Muscle layer of colon (tissue), 2 donors: Measurements from ENCODE around the gene DNAJB6.

ENCODE experiments used
- H3K27ac ChIP-seq: one replicate; pipeline ENCODE4 v1.7.0; 2013; ENCODE audit warnings: low read depth, mild to moderate bottlenecking, low read length, moderate library complexity
- H3K27me3 ChIP-seq, 2 donors: one replicate each; pipeline ENCODE4 v1.7.0; 2013; ENCODE audit warnings: low read length in 2 of 2, mild to moderate bottlenecking in 2 of 2; ENCODE audit not compliant: insufficient read depth in 2 of 2, control insufficient read depth in 1 of 2
- H3K36me3 ChIP-seq: one replicate; pipeline ENCODE4 v1.7.0; 2013; ENCODE audit warnings: mild to moderate bottlenecking, low read length; ENCODE audit not compliant: insufficient read depth
- H3K4me1 ChIP-seq: one replicate; pipeline ENCODE4 v1.7.0; 2013; ENCODE audit warnings: mild to moderate bottlenecking, low read length; ENCODE audit not compliant: insufficient read depth
- H3K4me3 ChIP-seq, 2 donors: one replicate each; pipeline ENCODE4 v1.7.0; 2013; ENCODE audit warnings: low read length in 2 of 2, low read depth in 1 of 2, mild to moderate bottlenecking in 1 of 2, moderate library complexity in 1 of 2
- H3K9ac ChIP-seq: one replicate; pipeline ENCODE4 v1.7.0; 2013; ENCODE audit warnings: low read length
- H3K9me3 ChIP-seq: one replicate; pipeline ENCODE4 v1.7.0; 2013; ENCODE audit warnings: mild to moderate bottlenecking, low read length
- donor health status: abdominal sarcoma.
- donor health status: Adenocarcinoma of cecum.

The DNAJB6 gene

DNA sequence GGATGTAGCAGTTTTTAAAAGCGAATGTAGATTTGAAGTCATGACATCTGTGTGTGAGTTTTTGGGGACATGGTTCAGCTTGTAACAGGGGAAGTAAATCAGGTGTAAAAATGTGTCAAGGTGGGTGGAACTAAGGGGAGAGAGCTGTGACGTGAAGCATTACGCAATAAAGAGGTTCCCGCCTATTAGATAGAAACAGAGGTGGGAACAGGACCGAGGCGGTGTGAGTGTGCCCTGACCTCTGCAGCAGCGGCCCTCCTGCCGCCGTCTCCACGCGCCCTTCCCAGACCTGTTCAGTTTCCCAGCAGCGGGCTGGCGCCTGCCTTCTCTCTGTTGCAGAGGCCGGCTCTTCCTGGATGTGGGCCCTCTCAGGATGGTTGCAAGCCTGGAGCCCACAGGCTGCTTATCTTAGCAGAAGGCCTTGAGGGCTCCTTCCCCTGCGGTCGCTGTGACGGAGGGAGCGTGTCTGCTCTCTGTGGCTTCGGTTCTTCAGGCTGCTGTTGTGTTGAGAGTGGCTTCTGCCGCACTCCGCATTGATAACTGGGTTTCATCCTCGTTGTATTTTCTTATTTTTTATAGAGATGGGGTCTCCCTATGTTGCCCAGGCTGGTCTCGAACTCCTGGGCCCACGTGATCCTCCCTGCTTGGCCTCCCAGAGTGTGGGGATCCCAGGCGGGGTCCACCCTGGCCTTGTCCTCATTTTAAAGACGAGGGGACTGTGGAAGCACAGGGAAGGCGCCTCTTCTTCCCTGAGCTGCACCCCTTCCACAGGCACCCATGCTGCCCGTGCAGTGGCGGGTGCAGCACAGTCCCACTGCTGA, 65.0 kb downstream of the DNAJB6 start:
- Histone ChIP-seq H3K27ac (no peak overlapping the region), H3K27me3 (no peaks in the 10 kb centered on the region), H3K4me3 (no peak overlapping the region), H3K9ac (no peak overlapping the region), H3K9me3 (no peaks in the 10 kb centered on the region), H3K36me3 (peaks cover 20% of the 10 kb centered on the region), H3K4me1 (no peaks in the 10 kb centered on the region)

DNA sequence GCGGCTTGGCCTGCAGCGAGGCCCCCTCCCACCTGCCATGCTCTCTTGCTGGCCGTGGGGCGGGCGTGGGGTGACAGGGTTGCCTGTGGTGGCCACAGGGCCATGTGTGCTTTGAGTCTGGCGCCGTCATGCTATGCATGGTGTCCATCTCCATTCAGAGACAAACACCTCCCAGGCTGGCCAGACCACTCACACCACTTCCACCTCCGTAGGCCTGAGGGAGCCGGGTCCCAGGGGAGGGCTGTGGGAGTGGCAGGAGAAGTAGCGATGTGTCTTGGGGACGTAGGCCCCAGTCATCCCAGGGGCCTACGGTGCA, 65.5 kb downstream of the DNAJB6 start:
- Histone ChIP-seq H3K27me3 (no peaks in the 10 kb centered on the region), H3K36me3 (peaks cover 16% of the 10 kb centered on the region), H3K9ac (no peak overlapping the region), H3K9me3 (no peaks in the 10 kb centered on the region), H3K4me3 (no peak overlapping the region), H3K27ac (no peak overlapping the region), H3K4me1 (no peaks in the 10 kb centered on the region)

GRCh38 chr7:157402911-157403534, 66.2 kb downstream of the DNAJB6 start:
- peaks cover 16% of the 10 kb centered on the region for H3K36me3 ChIP-seq
- no peak overlapping the region for H3K4me3 ChIP-seq
- no peak overlapping the region for H3K27ac ChIP-seq
- H3K9ac ChIP-seq, result no peak overlapping the region
- no peaks in the 10 kb centered on the region for H3K9me3 ChIP-seq
- no peaks in the 10 kb centered on the region for H3K4me1 ChIP-seq
- H3K27me3 ChIP-seq, result no peaks in the 10 kb centered on the region

GRCh38 chr7:157403646-157404401, 67.0 kb downstream of the DNAJB6 start:
- Histone ChIP-seq H3K36me3 (peaks cover 16% of the 10 kb centered on the region), H3K27me3 (no peaks in the 10 kb centered on the region), H3K4me1 (no peaks in the 10 kb centered on the region), H3K9me3 (no peaks in the 10 kb centered on the region), H3K9ac (no peak overlapping the region), H3K27ac (no peak overlapping the region), H3K4me3 (no peak overlapping the region)

- Histone ChIP-seq H3K4me1 (no peaks in the 10 kb centered on the region), H3K9me3 (no peaks in the 10 kb centered on the region), H3K27me3 (no peaks in the 10 kb centered on the region), H3K27ac (no peak overlapping the region), H3K4me3 (no peak overlapping the region), H3K36me3 (peaks cover 17% of the 10 kb centered on the region), H3K9ac (no peak overlapping the region)
Measured at GRCh38 chr7:157404845-157405481, 68.2 kb downstream of the DNAJB6 start.

GRCh38 chr7:157405501-157405900, 68.7 kb downstream of the DNAJB6 start:
- Histone ChIP-seq H3K36me3 (peaks cover 20% of the 10 kb centered on the region), H3K9ac (no peak overlapping the region), H3K27me3 (no peaks in the 10 kb centered on the region), H3K4me3 (no peak overlapping the region), H3K9me3 (no peaks in the 10 kb centered on the region), H3K4me1 (no peaks in the 10 kb centered on the region), H3K27ac (no peak overlapping the region)

DNA sequence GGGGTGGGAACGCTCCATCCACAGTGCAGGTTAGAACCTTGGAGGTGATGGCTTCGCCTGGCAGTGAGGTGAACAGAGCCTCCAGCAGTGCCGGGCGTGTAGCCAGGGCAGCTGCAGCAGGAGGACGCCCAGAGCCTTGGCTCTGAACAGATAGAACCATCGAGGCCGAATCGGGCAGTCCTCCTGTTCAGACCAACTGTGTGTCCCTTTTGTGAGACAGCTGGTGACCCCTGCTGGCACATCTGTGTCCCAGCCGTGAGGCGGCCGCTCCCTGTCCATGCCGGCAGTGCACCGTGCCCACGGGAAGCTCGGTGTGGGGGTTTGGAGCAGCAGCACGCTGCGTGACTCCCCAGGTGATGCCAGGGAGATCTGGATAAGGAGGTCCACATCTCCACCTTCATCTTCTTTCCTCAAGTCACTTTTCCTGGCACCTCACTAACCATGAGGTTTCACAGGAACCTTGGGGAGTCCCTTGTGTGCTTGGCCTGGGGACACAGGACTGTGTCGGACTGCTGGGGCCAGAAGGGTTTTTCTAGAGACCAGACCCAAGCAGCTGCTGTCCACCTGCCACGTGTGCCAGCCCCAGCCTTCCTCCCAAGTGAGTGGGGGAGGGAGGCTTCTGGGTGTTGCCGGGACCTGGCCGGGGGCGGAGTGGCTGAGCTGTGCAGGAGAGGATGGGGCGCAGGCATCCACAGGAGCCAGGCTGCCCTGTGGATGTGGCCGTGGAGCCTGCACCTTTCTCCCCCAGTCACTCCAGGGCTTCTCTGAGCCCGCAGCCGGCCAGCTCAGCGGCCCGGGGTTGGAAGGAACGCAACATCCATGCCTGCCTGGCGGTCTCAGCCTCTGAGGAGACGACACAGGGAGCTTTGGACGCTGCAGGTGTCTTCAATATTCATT, 69.4 kb downstream of the DNAJB6 start:
- Histone ChIP-seq H3K9me3 (no peaks in the 10 kb centered on the region), H3K4me1 (no peaks in the 10 kb centered on the region), H3K36me3 (peaks cover 21% of the 10 kb centered on the region), H3K9ac (no peak overlapping the region), H3K27me3 (no peaks in the 10 kb centered on the region), H3K27ac (no peak overlapping the region), H3K4me3 (no peak overlapping the region)

- H3K27ac ChIP-seq, result no peak overlapping the region
- H3K4me3 ChIP-seq, result no peak overlapping the region
- H3K4me1 ChIP-seq, result no peaks in the 10 kb centered on the region
- peaks cover 23% of the 10 kb centered on the region for H3K36me3 ChIP-seq
- H3K9ac ChIP-seq, result no peak overlapping the region
- H3K9me3 ChIP-seq, result no peaks in the 10 kb centered on the region
- H3K27me3 ChIP-seq, result no peaks in the 10 kb centered on the region
Measured at GRCh38 chr7:157406971-157407370, 70.2 kb downstream of the DNAJB6 start.

- H3K9ac ChIP-seq, result no peak overlapping the region
- no peaks in the 10 kb centered on the region for H3K27me3 ChIP-seq
- no peaks in the 10 kb centered on the region for H3K4me1 ChIP-seq
- no peak overlapping the region for H3K27ac ChIP-seq
- H3K9me3 ChIP-seq, result no peaks in the 10 kb centered on the region
- H3K36me3 ChIP-seq, result peaks cover 28% of the 10 kb centered on the region
- no peak overlapping the region for H3K4me3 ChIP-seq
Measured at GRCh38 chr7:157407512-157408257, 70.9 kb downstream of the DNAJB6 start.

- Histone ChIP-seq H3K27me3 (no peaks in the 10 kb centered on the region), H3K27ac (no peak overlapping the region), H3K36me3 (peaks cover 24% of the 10 kb centered on the region), H3K9ac (no peak overlapping the region), H3K4me3 (no peak overlapping the region), H3K9me3 (no peaks in the 10 kb centered on the region), H3K4me1 (no peaks in the 10 kb centered on the region)
Measured at GRCh38 chr7:157408258-157409101, 71.7 kb downstream of the DNAJB6 start.
